OCI-LY1 (cell line): Measurements from ENCODE around the gene CIPC.

ENCODE experiments used
- H2AFZ ChIP-seq: fragments of 200-600 bp; sonication (generic), shearing (Covaris generic); 2 replicates; pipeline ENCODE4 v1.6.0; 2014; ENCODE audit warnings: antibody characterized with exemption, mild to moderate bottlenecking, low read length
- H3F3A ChIP-seq: fragments of 200-600 bp; sonication (generic), shearing (Covaris generic); 2 replicates; pipeline ENCODE4 v1.6.0; 2014; ENCODE audit warnings: mild to moderate bottlenecking, antibody characterized with exemption, low read length, moderate library complexity; ENCODE audit not compliant: insufficient read depth
- H3K27ac ChIP-seq: fragments of 200-600 bp; sonication (generic); 2 replicates; pipeline ENCODE4 v1.5.1; 2014; ENCODE audit warnings: low read length, mixed run types, mild to moderate bottlenecking, low read depth; ENCODE audit not compliant: poor library complexity, severe bottlenecking
- H3K27me3 ChIP-seq: fragments of 200-600 bp; sonication (generic); 2 replicates; pipeline ENCODE4 v1.6.0; 2014; ENCODE audit warnings: antibody characterized with exemption, mild to moderate bottlenecking, low read length, moderate library complexity; ENCODE audit not compliant: insufficient read depth
- H3K36me3 ChIP-seq: fragments of 200-600 bp; sonication (generic); 2 replicates; pipeline ENCODE4 v1.6.1; 2014; ENCODE audit warnings: mild to moderate bottlenecking, antibody characterized with exemption, low read length, moderate library complexity, mixed read lengths; ENCODE audit not compliant: insufficient read depth
- H3K4me1 ChIP-seq: fragments of 200-600 bp; sonication (generic); 2 replicates; pipeline ENCODE4 v1.5.1; 2014; ENCODE audit warnings: mild to moderate bottlenecking, low read length, moderate library complexity; ENCODE audit not compliant: insufficient read depth, severe bottlenecking
- H3K4me2 ChIP-seq: fragments of 200-600 bp; sonication (generic), shearing (Covaris generic); 2 replicates; pipeline ENCODE4 v1.6.1; 2014; ENCODE audit warnings: low read length
- H3K4me3 ChIP-seq: fragments of 200-600 bp; sonication (generic); 2 replicates; pipeline ENCODE4 v1.5.1; 2014; ENCODE audit warnings: low read length, low read depth, mild to moderate bottlenecking, mixed read lengths; ENCODE audit not compliant: poor library complexity, severe bottlenecking
- H3K79me2 ChIP-seq: fragments of 200-600 bp; shearing (Covaris generic); 2 replicates; pipeline ENCODE4 v1.6.1; 2016; ENCODE audit warnings: mixed run types, low read length, mixed read lengths; ENCODE audit not compliant: insufficient read depth
- H3K9ac ChIP-seq: fragments of 200-600 bp; sonication (generic), shearing (Covaris generic); 2 replicates; pipeline ENCODE4 v1.6.1; 2014; ENCODE audit warnings: mild to moderate bottlenecking, low read length, mixed read lengths
- H3K9me2 ChIP-seq: fragments of 200-600 bp; sonication (generic), shearing (Covaris generic); 2 replicates; pipeline ENCODE4 v1.6.1; 2014; ENCODE audit warnings: low read depth, mild to moderate bottlenecking, low read length, mixed read lengths
- H3K9me3 ChIP-seq: fragments of 200-600 bp; shearing (Covaris generic); 2 replicates; pipeline ENCODE4 v1.6.1; 2014; ENCODE audit warnings: low read length, mixed read lengths
- H4K20me1 ChIP-seq: fragments of 200-600 bp; sonication (generic), shearing (Covaris generic); 2 replicates; pipeline ENCODE4 v1.6.0; 2016; ENCODE audit warnings: mild to moderate bottlenecking, low read length; ENCODE audit not compliant: insufficient read depth
- CTCF ChIP-seq: fragments of 200-600 bp; sonication (generic), shearing (Covaris generic); IDR thresholded peaks from 2 replicates; pipeline ENCODE4 v1.5.1; 2017; ENCODE audit warnings: mild to moderate bottlenecking, antibody characterized with exemption, low read length, moderate library complexity, mixed read lengths
- EZH2 ChIP-seq: fragments of 200-600 bp; sonication (generic), shearing (Covaris generic); IDR thresholded peaks from 2 replicates; pipeline ENCODE4 v1.8.0; 2017; ENCODE audit warnings: borderline replicate concordance, mixed run types, mild to moderate bottlenecking, antibody characterized with exemption, low read length, moderate library complexity, mixed read lengths

The CIPC gene

GRCh38 chr14:77158882-77159255, 60.8 kb downstream of the CIPC start:
- Histone ChIP-seq H3K27ac (no peak overlapping the region), H3K9me2 (no peaks in the 10 kb centered on the region), H4K20me1 (no peaks in the 10 kb centered on the region), H3K79me2 (no peaks in the 10 kb centered on the region), H3K4me1 (no peaks in the 10 kb centered on the region), H3K27me3 (no peaks in the 10 kb centered on the region), H3K4me2 (no peak overlapping the region), H3K9ac (no peak overlapping the region), H3K36me3 (no peaks in the 10 kb centered on the region), H3F3A (no peaks in the 10 kb centered on the region), H3K4me3 (no peak overlapping the region), H3K9me3 (no peaks in the 10 kb centered on the region), H2AFZ (no peak overlapping the region)
- TF ChIP-seq EZH2 (no peak), CTCF (no peak)

- Histone ChIP-seq H3K79me2 (no peaks in the 10 kb centered on the region), H3F3A (no peaks in the 10 kb centered on the region), H3K9me2 (no peaks in the 10 kb centered on the region), H3K9ac (no peak overlapping the region), H3K36me3 (no peaks in the 10 kb centered on the region), H3K4me1 (no peaks in the 10 kb centered on the region), H3K9me3 (no peaks in the 10 kb centered on the region), H3K4me3 (no peak overlapping the region), H3K4me2 (no peak overlapping the region), H4K20me1 (no peaks in the 10 kb centered on the region), H2AFZ (no peak overlapping the region), H3K27me3 (no peaks in the 10 kb centered on the region), H3K27ac (no peak overlapping the region)
- TF ChIP-seq EZH2: no peak
- no peak for TF ChIP-seq CTCF
Measured at GRCh38 chr14:77161011-77161410, 63.0 kb downstream of the CIPC start.
